SK-N-SH treated with all-trans-retinoic acid at 6 μM for 48 hours (cell line): ENCODE results near the gene MXD1.

ENCODE experiments used
- ARNTL ChIP-seq: fragments of 450-650 bp; formaldehyde crosslinking; IDR thresholded peaks from 2 replicates; pipeline ENCODE4 v1.5.0; 2020; ENCODE audit warnings: low read depth, mild to moderate bottlenecking, moderate library complexity, borderline replicate concordance
- GLIS3 ChIP-seq: fragments of 250-450 bp; sonication (Bioruptor Pico); IDR thresholded peaks from 2 replicates; pipeline ENCODE4 v1.5.0; 2020; ENCODE audit warnings: mild to moderate bottlenecking, moderate library complexity
- ISL1 ChIP-seq: fragments of 250-450 bp; sonication (Bioruptor Pico); IDR thresholded peaks from 2 replicates; pipeline ENCODE4 v2.1.2; 2022; ENCODE audit warnings: mild to moderate bottlenecking, moderate library complexity
- PATZ1 ChIP-seq: fragments of 250-450 bp; sonication (Bioruptor Pico); IDR thresholded peaks from 2 replicates; pipeline ENCODE4 v1.8.0; 2020; ENCODE audit warnings: mild to moderate bottlenecking, moderate library complexity, borderline replicate concordance
- RARB ChIP-seq: fragments of 250-450 bp; sonication (Bioruptor Pico); IDR thresholded peaks from 2 replicates; pipeline ENCODE4 v1.8.0; 2021; ENCODE audit warnings: mild to moderate bottlenecking, moderate library complexity
- TSHZ2 ChIP-seq: fragments of 250-450 bp; sonication (Bioruptor Pico); IDR thresholded peaks from 2 replicates; pipeline ENCODE4 v1.5.0; 2020; ENCODE audit warnings: mild to moderate bottlenecking, moderate library complexity
- ZFP3 ChIP-seq: fragments of 250-450 bp; sonication (Bioruptor Pico); IDR thresholded peaks from 2 replicates; pipeline ENCODE4 v1.5.0; 2020; ENCODE audit warnings: mild to moderate bottlenecking, moderate library complexity
- ZFP30 ChIP-seq: fragments of 450-650 bp; formaldehyde crosslinking; IDR thresholded peaks from 2 replicates; pipeline ENCODE4 v1.5.0; 2022; ENCODE audit warnings: mild to moderate bottlenecking, moderate library complexity
- ZNF70 ChIP-seq: fragments of 450-650 bp; formaldehyde crosslinking; IDR thresholded peaks from 2 replicates; pipeline ENCODE4 v1.5.0; 2020; ENCODE audit warnings: mild to moderate bottlenecking, moderate library complexity

GRCh38 chr2:69961496-69961895 lies 46.6 kb downstream of the MXD1 start, which contains the start of gene ASPRV1:
- no peak for TF ChIP-seq ZFP3 (CRISPR knock-in tag)
- no peak for TF ChIP-seq ISL1 (CRISPR knock-in tag)
- TF ChIP-seq PATZ1 (CRISPR knock-in tag), result no peak
- TF ChIP-seq ARNTL (CRISPR knock-in tag), result no peak
- TF ChIP-seq GLIS3 (CRISPR knock-in tag), result no peak
- no peak for TF ChIP-seq ZFP30 (CRISPR knock-in tag)
- TF ChIP-seq TSHZ2, result no peak
- TF ChIP-seq ZNF70 (CRISPR knock-in tag), result no peak
- TF ChIP-seq RARB, result no peak
